ENCODE measurements around the gene SP1.

- no peak for TF ChIP-seq POLR2A (IDR thresholded peaks at IDR 0.05)
- TF ChIP-seq CTCF (IDR thresholded peaks at IDR 0.05), result no peak
Measured at GRCh38 chr12:53383258-53383657, 3.3 kb downstream of the SP1 start.
